ENCODE data around the gene RNF180. TPM values are rescaled to one million over a fixed set of nuclear protein-coding genes. Genes with fewer than 3 reads are reported as not detected.

RNF180 gene
- total and polyA plus RNA-seq, 2 of the 13 experiments (the other 11 are each of a cell fraction or from before 2014, with no cell fraction given): 0.20 TPM; not detected in 1

GRCh38 chr5:64318175-64318574, 152.5 kb downstream of the RNF180 start:
- Histone ChIP-seq H3K27ac (ENCODE audit: extremely low read length, insufficient read depth, low read length) (no peak overlapping the region), H3K4me2 (ENCODE audit: low read depth, low read length) (no peak overlapping the region), H3K27me3 (ENCODE audit: control insufficient read depth in 1 of 2, insufficient read depth in 2 of 2, low read length in 2 of 2) (no peaks in the 10 kb centered on the region), H3K9ac (ENCODE audit: insufficient read depth, low read depth, low read length) (no peak overlapping the region), H2AFZ (ENCODE audit: low read length) (no peak overlapping the region), H4K20me1 (ENCODE audit: insufficient read depth, low read length) (no peaks in the 10 kb centered on the region), H3K36me3 (replicated peaks in 1 of 2; ENCODE audit: control insufficient read depth in 1 of 2, insufficient read depth in 2 of 2, low read length in 2 of 2) (no peaks in the 10 kb centered on the region), H3K4me1 (ENCODE audit: insufficient read depth, low read length) (no peaks in the 10 kb centered on the region), H3K9me3 (ENCODE audit: low read length) (no peaks in the 10 kb centered on the region), H3K79me2 (ENCODE audit: insufficient read depth, low read length) (no peaks in the 10 kb centered on the region), H3K4me3 (replicated peaks in 1 of 3; ENCODE audit: insufficient read depth in 1 of 3, low read depth in 2 of 3, low read length in 3 of 3) (no peak overlapping the region)
- TF ChIP-seq HNRNPLL (IDR thresholded peaks at IDR 0.05; ENCODE audit: low read depth, low read length, poor library complexity, severe bottlenecking) (no peak), CBX1 (IDR thresholded peaks at IDR 0.05; ENCODE audit: low read depth) (no peak)
- intact Hi-C loops (cut with micrococcal nuclease; ENCODE audit: unreplicated experiment): no loop called here
- BruUV-seq (replicated peaks): no TSS peak
- 0% methylated on average over 1 of the region's 1 CpG for WGBS (ENCODE audit: low lambda C conversion rate)
- DNase-seq (ENCODE audit: low spot score) (no peak), FAIRE-seq (no peak), ATAC-seq (no peak)
- CTCF ChIA-PET (ENCODE audit: low intra/inter-chr PET ratio, low total read pairs): no interaction called here
- POLR2A ChIA-PET: no interaction called here
- in situ Hi-C loops (cut with HindIII; ENCODE audit: extremely low pct_ligation_motif_present, low pct_unique_long_range_greater_than_20kb): no loop called here

- DNase-seq (ENCODE audit: low spot score): no peak
- H3K9me3 ChIP-seq (ENCODE audit: low read length): no peaks in the 10 kb centered on the region
- in situ Hi-C loops (cut with HindIII; ENCODE audit: extremely low pct_ligation_motif_present, low pct_unique_long_range_greater_than_20kb) (no loop called here), intact Hi-C loops (cut with micrococcal nuclease; ENCODE audit: unreplicated experiment) (no loop called here)
- ChIA-PET CTCF (ENCODE audit: low intra/inter-chr PET ratio, low total read pairs) (no interaction called here), POLR2A (no interaction called here)
- H2AFZ ChIP-seq (ENCODE audit: low read length): no peak overlapping the region
- no peaks in the 10 kb centered on the region for H3K79me2 ChIP-seq (ENCODE audit: insufficient read depth, low read length)
- no peak for ATAC-seq
- H3K4me1 ChIP-seq (ENCODE audit: insufficient read depth, low read length): no peaks in the 10 kb centered on the region
- no peak overlapping the region for H3K9ac ChIP-seq (ENCODE audit: insufficient read depth, low read depth, low read length)
- H3K27ac ChIP-seq (ENCODE audit: extremely low read length, insufficient read depth, low read length): no peak overlapping the region
- no peak overlapping the region for H3K4me2 ChIP-seq (ENCODE audit: low read depth, low read length)
- no peaks in the 10 kb centered on the region for H3K36me3 ChIP-seq (replicated peaks in 1 of 2; ENCODE audit: control insufficient read depth in 1 of 2, insufficient read depth in 2 of 2, low read length in 2 of 2)
- no peaks in the 10 kb centered on the region for H4K20me1 ChIP-seq (ENCODE audit: insufficient read depth, low read length)
- FAIRE-seq: no peak
- H3K4me3 ChIP-seq (replicated peaks in 1 of 3; ENCODE audit: insufficient read depth in 1 of 3, low read depth in 2 of 3, low read length in 3 of 3): no peak overlapping the region
- no TSS peak for BruUV-seq (replicated peaks)
- 7% methylated on average over 1 of the region's 1 CpG for WGBS (ENCODE audit: low lambda C conversion rate)
- no peaks in the 10 kb centered on the region for H3K27me3 ChIP-seq (ENCODE audit: control insufficient read depth in 1 of 2, insufficient read depth in 2 of 2, low read length in 2 of 2)
- TF ChIP-seq FOXC1 (CRISPR knock-in tag; IDR thresholded peaks at IDR 0.05; ENCODE audit: borderline replicate concordance) (no peak), NR2F1 (CRISPR knock-in tag; IDR thresholded peaks at IDR 0.05) (no peak), ZSCAN29 (CRISPR knock-in tag; conservative IDR thresholded peaks at IDR 0.05) (no peak), NFYB (CRISPR knock-in tag; IDR thresholded peaks at IDR 0.05) (no peak), SIX4 (CRISPR knock-in tag; IDR thresholded peaks at IDR 0.05) (no peak), GZF1 (CRISPR knock-in tag; IDR thresholded peaks at IDR 0.05) (no peak), ZNF296 (CRISPR knock-in tag; conservative IDR thresholded peaks at IDR 0.05) (no peak), ISX (CRISPR knock-in tag; conservative IDR thresholded peaks at IDR 0.05) (no peak), ZNF782 (CRISPR knock-in tag; IDR thresholded peaks at IDR 0.05; ENCODE audit: borderline replicate concordance) (no peak), CTCF (CRISPR knock-in tag; IDR thresholded peaks at IDR 0.05) (no peak), KLF6 (CRISPR knock-in tag; IDR thresholded peaks at IDR 0.05) (no peak), ZNF282 (IDR thresholded peaks at IDR 0.05; ENCODE audit: partially characterized antibody) (no peak), ZNF564 (CRISPR knock-in tag; IDR thresholded peaks at IDR 0.05) (no peak)
These were observed 157.9 kb downstream of the RNF180 start for GRCh38 chr5:64323591-64323990.

Data from HepG2 (cell line).